ENCODE results near the gene DNAH17. TPM values are rescaled to one million over a fixed set of nuclear protein-coding genes. Genes with fewer than 3 reads are reported as not detected.

DNAH17 gene
- total and polyA plus RNA-seq, 2 of the 8 experiments (the other 6 are each of a cell fraction or from before 2014, with no cell fraction given) = 0.14 to 0.67 TPM

DNA sequence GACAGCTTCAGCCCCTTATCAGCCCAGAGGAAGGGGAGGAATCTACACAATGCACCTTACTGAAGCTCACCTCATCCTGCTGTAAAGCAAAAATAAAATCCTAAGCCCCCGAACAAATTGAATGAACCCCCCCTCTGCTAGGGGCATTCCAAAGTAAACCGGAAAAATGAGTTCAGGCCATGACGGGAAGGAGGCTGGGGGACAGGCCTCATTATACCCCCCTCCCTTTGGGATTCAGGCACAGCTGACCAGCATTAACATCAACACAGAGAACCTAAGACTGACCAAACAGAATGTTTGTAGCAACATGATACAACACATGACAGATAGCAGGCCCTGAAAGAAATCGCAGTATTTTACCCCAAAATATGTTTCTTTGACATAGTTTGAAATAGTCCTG lies 64.2 kb downstream of the DNAH17 start (continued):
- TF ChIP-seq CHD2 (IDR thresholded peaks at IDR 0.05; ENCODE audit: low read length) = no peak
- TF ChIP-seq TBP (IDR thresholded peaks at IDR 0.05; ENCODE audit: low read depth, low read length) = no peak
- no peak for TF ChIP-seq KDM4A (IDR thresholded peaks at IDR 0.05; ENCODE audit: low read depth, low read length, severe bottlenecking)
- TF ChIP-seq GABPA (IDR thresholded peaks at IDR 0.05; ENCODE audit: borderline replicate concordance, insufficient read depth, low read length) = no peak
- TF ChIP-seq EP300 (IDR thresholded peaks at IDR 0.05; ENCODE audit: borderline replicate concordance in 1 of 2, low read depth in 2 of 2, low read length in 2 of 2) = no peak
- no peak for TF ChIP-seq RNF2 (IDR thresholded peaks at IDR 0.05; ENCODE audit: borderline replicate concordance, low read depth, low read length, missing control alignments, poor library complexity, severe bottlenecking)
